ENCODE measurements around the gene CHKB.

The CHKB gene

GRCh38 chr22:50600538-50600937 is 17.9 kb upstream of the CHKB start, which contains the start of gene MAPK8IP2:
TSS of gene MAPK8IP2 (plus strand) at chr22:50600793. CDS start at chr22:50600819, 26 bp downstream.
- peak; percentile 53 for DNase-seq (ENCODE audit: low spot score)

GRCh38 chr22:50599816-50600455 is 17.3 kb upstream of the CHKB start:
- DNase-seq (ENCODE audit: low spot score), result peak; percentile 91

- DNase-seq (ENCODE audit: low spot score), result no peak
Observed at GRCh38 chr22:50597097-50597496, 14.4 kb upstream of the CHKB start.

- peak; percentile 7 for DNase-seq (ENCODE audit: low spot score)
Observed at GRCh38 chr22:50595189-50595588, 12.5 kb upstream of the CHKB start.

GRCh38 chr22:50587407-50587806 is 4.8 kb upstream of the CHKB start:
- DNase-seq (ENCODE audit: low spot score), result no peak

- DNase-seq (ENCODE audit: low spot score), result no peak
Observed at GRCh38 chr22:50586416-50586815, 3.8 kb upstream of the CHKB start.

- no peak for DNase-seq (ENCODE audit: low spot score)
Observed at GRCh38 chr22:50585781-50586180, 3.1 kb upstream of the CHKB start.

- DNase-seq (ENCODE audit: low spot score), result no peak
Observed at GRCh38 chr22:50585238-50585637, 2.6 kb upstream of the CHKB start.

- DNase-seq (ENCODE audit: low spot score), result no peak
Observed at GRCh38 chr22:50584106-50585096, 1.8 kb upstream of the CHKB start.

GRCh38 chr22:50583294-50583861 is 729 bp upstream of the CHKB start:
- no peak for DNase-seq (ENCODE audit: low spot score)

GRCh38 chr22:50581950-50582492 is 628 bp downstream of the CHKB start:
- DNase-seq (ENCODE audit: low spot score), result peak; percentile 21

GRCh38 chr22:50581031-50581949 is 1.4 kb downstream of the CHKB start:
- no peak for DNase-seq (ENCODE audit: low spot score)

GRCh38 chr22:50579752-50580151 is 2.9 kb downstream of the CHKB start:
- DNase-seq (ENCODE audit: low spot score), result no peak

- peak; percentile 12 for DNase-seq (ENCODE audit: low spot score)
Observed at GRCh38 chr22:50578776-50579310, 3.8 kb downstream of the CHKB start.

GRCh38 chr22:50577987-50578775 is 4.5 kb downstream of the CHKB start, which contains the start of gene CPT1B:
TSS of gene CPT1B (minus strand) at chr22:50578427. CDS start at chr22:50577915, 512 bp downstream.
- DNase-seq (ENCODE audit: low spot score), result peak; percentile 72

GRCh38 chr22:50577697-50577986 is 5.0 kb downstream of the CHKB start:
- DNase-seq (ENCODE audit: low spot score), result no peak

- DNase-seq (ENCODE audit: low spot score), result no peak
Observed at GRCh38 chr22:50576806-50577696, 5.6 kb downstream of the CHKB start.

- peak; percentile 49 for DNase-seq (ENCODE audit: low spot score)
Observed at GRCh38 chr22:50576070-50576469, 6.6 kb downstream of the CHKB start.

GRCh38 chr22:50575426-50575941 is 7.2 kb downstream of the CHKB start:
- DNase-seq (ENCODE audit: low spot score), result no peak
